Measurements from ENCODE around the gene SPCS2.

SPCS2 gene

GRCh38 chr11:74953451-74953850 lies 4.4 kb downstream of the SPCS2 start:
- Histone ChIP-seq H3K4me3 (ENCODE audit: insufficient read depth in 1 of 2, low read depth in 1 of 2, low read length in 2 of 2) (no peak overlapping the region), H3K9me3 (ENCODE audit: control insufficient read depth, low read length) (peaks cover 4% of the 10 kb centered on the region), H3K36me3 (ENCODE audit: control insufficient read depth in 1 of 2, insufficient read depth in 2 of 2, low read depth in 1 of 2, low read length in 2 of 2) (peaks cover 0 to 34% of the 10 kb centered on the region in 2 experiments)

DNA sequence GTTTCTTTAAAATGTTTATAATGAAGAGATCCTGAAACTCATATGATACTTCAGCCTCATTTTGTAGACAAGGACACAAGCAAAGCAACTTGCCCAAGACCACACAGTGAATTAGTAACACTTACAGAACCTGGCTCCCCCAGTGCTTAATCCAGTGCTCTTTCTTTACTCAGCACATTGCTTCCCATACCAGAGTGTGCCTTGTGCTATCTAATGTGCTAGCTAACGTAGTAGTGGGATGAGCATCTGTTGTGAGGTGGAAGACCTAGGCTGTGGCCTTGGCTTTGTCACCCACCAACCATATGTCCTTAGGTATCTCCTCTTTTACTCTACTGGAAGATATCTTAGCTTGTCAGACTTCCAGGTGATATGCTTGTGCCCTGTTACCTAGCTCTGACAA lies 5.1 kb downstream of the SPCS2 start:
- Histone ChIP-seq H3K4me2 (ENCODE audit: low read length, poor library complexity, severe bottlenecking) (no peak overlapping the region), H2AK5ac (ENCODE audit: low read length, severe bottlenecking) (no peak overlapping the region), H3K4me3 (ENCODE audit: insufficient read depth in 1 of 2, low read depth in 1 of 2, low read length in 2 of 2) (no peak overlapping the region), H2BK120ac (ENCODE audit: low read depth, low read length) (no peak overlapping the region), H2AFZ (ENCODE audit: low read depth, low read length) (no peak overlapping the region), H3K4me1 (ENCODE audit: control insufficient read depth, insufficient read depth, low read depth, low read length) (peaks cover 5% of the 10 kb centered on the region), H3K27ac (ENCODE audit: low read length, poor library complexity, severe bottlenecking) (no peak overlapping the region), H3K23ac (ENCODE audit: low read length in 2 of 2) (no peak overlapping the region), H2BK15ac (ENCODE audit: low read depth, poor library complexity, severe bottlenecking) (no peak overlapping the region), H3K4ac (ENCODE audit: low read depth in 1 of 2, low read length in 2 of 2) (no peak overlapping the region), H3K14ac (ENCODE audit: low read length in 2 of 2) (no peak overlapping the region), H3K9ac (ENCODE audit: low read length) (no peak overlapping the region), H2BK5ac (ENCODE audit: low read depth, low read length, poor library complexity, severe bottlenecking) (no peak overlapping the region), H2BK12ac (ENCODE audit: low read length in 2 of 2) (no peak overlapping the region), H3K18ac (ENCODE audit: low read depth in 1 of 2, low read length in 2 of 2) (no peak overlapping the region), H3K27me3 (ENCODE audit: control insufficient read depth in 1 of 2, insufficient read depth in 1 of 2, low read length in 2 of 2) (no peaks in the 10 kb centered on the region), H4K8ac (ENCODE audit: low read length) (no peak overlapping the region), H3K9me3 (ENCODE audit: control insufficient read depth, low read length) (peaks cover 4% of the 10 kb centered on the region), H3K36me3 (ENCODE audit: control insufficient read depth in 1 of 2, insufficient read depth in 2 of 2, low read depth in 1 of 2, low read length in 2 of 2) (peaks cover 0 to 37% of the 10 kb centered on the region in 2 experiments), H4K91ac (ENCODE audit: low read length) (no peak overlapping the region), H3K79me1 (replicated peaks; ENCODE audit: low read length, poor library complexity, severe bottlenecking) (no peaks in the 10 kb centered on the region)
- no CpG with 5 or more reads among the region's 1 CpG for WGBS
- no peak for DNase-seq

More at GRCh38 chr11:74953451-74953850, 4.4 kb downstream of the SPCS2 start:
- H3K4me1 ChIP-seq (ENCODE audit: control insufficient read depth, insufficient read depth, low read depth, low read length): peaks cover 5% of the 10 kb centered on the region
- H4K8ac ChIP-seq (ENCODE audit: low read length): no peak overlapping the region
- H2AK5ac ChIP-seq (ENCODE audit: low read length, severe bottlenecking): no peak overlapping the region
- H3K4me2 ChIP-seq (ENCODE audit: low read length, poor library complexity, severe bottlenecking): no peak overlapping the region
- H2BK15ac ChIP-seq (ENCODE audit: low read depth, poor library complexity, severe bottlenecking): no peak overlapping the region
- 100% methylated on average over 1 of the region's 5 CpGs for WGBS
- H3K14ac ChIP-seq (ENCODE audit: low read length in 2 of 2): no peak overlapping the region
- no peak overlapping the region for H3K23ac ChIP-seq (ENCODE audit: low read length in 2 of 2)
- DNase-seq: no peak
- no peaks in the 10 kb centered on the region for H3K27me3 ChIP-seq (ENCODE audit: control insufficient read depth in 1 of 2, insufficient read depth in 1 of 2, low read length in 2 of 2)
- no peak overlapping the region for H2BK5ac ChIP-seq (ENCODE audit: low read depth, low read length, poor library complexity, severe bottlenecking)
- no peak overlapping the region for H2BK120ac ChIP-seq (ENCODE audit: low read depth, low read length)
- H4K91ac ChIP-seq (ENCODE audit: low read length): no peak overlapping the region
- H3K79me1 ChIP-seq (replicated peaks; ENCODE audit: low read length, poor library complexity, severe bottlenecking): no peaks in the 10 kb centered on the region
- H2BK12ac ChIP-seq (ENCODE audit: low read length in 2 of 2): no peak overlapping the region
- H3K4ac ChIP-seq (ENCODE audit: low read depth in 1 of 2, low read length in 2 of 2): no peak overlapping the region
- H3K9ac ChIP-seq (ENCODE audit: low read length): no peak overlapping the region
- H3K27ac ChIP-seq (ENCODE audit: low read length, poor library complexity, severe bottlenecking): no peak overlapping the region
- H3K18ac ChIP-seq (ENCODE audit: low read depth in 1 of 2, low read length in 2 of 2): no peak overlapping the region
- H2AFZ ChIP-seq (ENCODE audit: low read depth, low read length): no peak overlapping the region

DNA sequence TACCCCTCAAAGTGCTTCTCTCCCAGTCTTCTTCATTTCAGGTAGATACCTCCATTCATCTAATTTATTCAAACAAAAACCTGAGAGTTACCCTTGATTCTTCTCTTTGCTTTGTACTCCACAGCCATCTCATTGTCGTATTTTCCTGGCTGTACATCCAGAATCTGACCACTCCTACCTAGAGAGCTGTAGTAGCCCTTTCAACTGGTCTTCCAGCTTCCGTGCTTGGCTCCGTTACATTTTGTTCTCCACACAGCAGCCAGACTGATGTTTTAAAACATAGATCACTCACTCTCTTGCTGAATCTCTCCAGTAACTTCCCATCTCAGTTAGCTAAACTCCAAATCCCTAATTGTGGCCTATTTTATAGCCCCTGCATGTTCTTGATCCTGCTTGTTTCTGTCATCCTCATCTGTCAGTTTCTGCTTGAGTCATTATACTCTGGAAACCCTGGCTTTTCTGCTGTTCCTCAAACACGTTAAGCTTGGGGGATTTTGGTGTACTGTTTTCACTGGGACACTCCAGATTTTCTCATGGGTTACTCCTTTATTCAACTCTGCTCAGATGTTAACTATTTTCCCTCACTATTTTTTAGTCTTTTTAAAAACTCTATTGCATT lies 7.4 kb downstream of the SPCS2 start:
- no peak overlapping the region for H3K4ac ChIP-seq (ENCODE audit: low read depth in 1 of 2, low read length in 2 of 2)
- WGBS: 52% methylated on average over 4 of the region's 4 CpGs

GRCh38 chr11:74957937-74958629 lies 9.0 kb downstream of the SPCS2 start:
- Histone ChIP-seq H3K14ac (ENCODE audit: low read length in 2 of 2) (no peak overlapping the region), H2AK5ac (ENCODE audit: low read length, severe bottlenecking) (no peak overlapping the region), H3K36me3 (ENCODE audit: control insufficient read depth in 1 of 2, insufficient read depth in 2 of 2, low read depth in 1 of 2, low read length in 2 of 2) (peaks cover 3 to 33% of the 10 kb centered on the region in 2 experiments), H3K9me3 (ENCODE audit: control insufficient read depth, low read length) (peaks cover 4% of the 10 kb centered on the region), H3K4me2 (ENCODE audit: low read length, poor library complexity, severe bottlenecking) (no peak overlapping the region), H3K9ac (ENCODE audit: low read length) (no peak overlapping the region), H3K4me1 (ENCODE audit: control insufficient read depth, insufficient read depth, low read depth, low read length) (peaks cover 2% of the 10 kb centered on the region), H2AFZ (ENCODE audit: low read depth, low read length) (no peak overlapping the region), H4K8ac (ENCODE audit: low read length) (no peak overlapping the region), H3K18ac (ENCODE audit: low read depth in 1 of 2, low read length in 2 of 2) (no peak overlapping the region), H3K4ac (ENCODE audit: low read depth in 1 of 2, low read length in 2 of 2) (no peak overlapping the region), H2BK120ac (ENCODE audit: low read depth, low read length) (no peak overlapping the region), H3K27ac (ENCODE audit: low read length, poor library complexity, severe bottlenecking) (no peak overlapping the region), H2BK15ac (ENCODE audit: low read depth, poor library complexity, severe bottlenecking) (no peak overlapping the region), H3K27me3 (ENCODE audit: control insufficient read depth in 1 of 2, insufficient read depth in 1 of 2, low read length in 2 of 2) (no peaks in the 10 kb centered on the region), H2BK5ac (ENCODE audit: low read depth, low read length, poor library complexity, severe bottlenecking) (no peak overlapping the region), H3K4me3 (ENCODE audit: insufficient read depth in 1 of 2, low read depth in 1 of 2, low read length in 2 of 2) (no peak overlapping the region), H4K91ac (ENCODE audit: low read length) (no peak overlapping the region), H2BK12ac (ENCODE audit: low read length in 2 of 2) (no peak overlapping the region), H3K23ac (ENCODE audit: low read length in 2 of 2) (no peak overlapping the region), H3K79me1 (replicated peaks; ENCODE audit: low read length, poor library complexity, severe bottlenecking) (no peaks in the 10 kb centered on the region)
- WGBS: 100% methylated on average over 1 of the region's 1 CpG
- no peak for DNase-seq

More for the DNA sequence above, 7.4 kb downstream of the SPCS2 start:
- Histone ChIP-seq H3K27ac (ENCODE audit: low read length, poor library complexity, severe bottlenecking) (no peak overlapping the region), H3K27me3 (ENCODE audit: control insufficient read depth in 1 of 2, insufficient read depth in 1 of 2, low read length in 2 of 2) (no peaks in the 10 kb centered on the region), H2AK5ac (ENCODE audit: low read length, severe bottlenecking) (no peak overlapping the region), H3K9ac (ENCODE audit: low read length) (peak overlapping the region; percentile 20), H3K14ac (ENCODE audit: low read length in 2 of 2) (no peak overlapping the region), H2BK120ac (ENCODE audit: low read depth, low read length) (no peak overlapping the region), H2BK15ac (ENCODE audit: low read depth, poor library complexity, severe bottlenecking) (no peak overlapping the region), H3K36me3 (ENCODE audit: control insufficient read depth in 1 of 2, insufficient read depth in 2 of 2, low read depth in 1 of 2, low read length in 2 of 2) (peaks cover 2 to 32% of the 10 kb centered on the region in 2 experiments), H3K9me3 (ENCODE audit: control insufficient read depth, low read length) (peaks cover 4% of the 10 kb centered on the region), H4K91ac (ENCODE audit: low read length) (no peak overlapping the region), H3K4me3 (ENCODE audit: insufficient read depth in 1 of 2, low read depth in 1 of 2, low read length in 2 of 2) (no peak overlapping the region), H4K8ac (ENCODE audit: low read length) (no peak overlapping the region), H2BK5ac (ENCODE audit: low read depth, low read length, poor library complexity, severe bottlenecking) (no peak overlapping the region), H3K4me2 (ENCODE audit: low read length, poor library complexity, severe bottlenecking) (no peak overlapping the region), H3K79me1 (replicated peaks; ENCODE audit: low read length, poor library complexity, severe bottlenecking) (no peaks in the 10 kb centered on the region), H3K23ac (ENCODE audit: low read length in 2 of 2) (no peak overlapping the region), H3K4me1 (ENCODE audit: control insufficient read depth, insufficient read depth, low read depth, low read length) (peaks cover 2% of the 10 kb centered on the region), H2BK12ac (ENCODE audit: low read length in 2 of 2) (no peak overlapping the region), H3K18ac (ENCODE audit: low read depth in 1 of 2, low read length in 2 of 2) (no peak overlapping the region), H2AFZ (ENCODE audit: low read depth, low read length) (no peak overlapping the region)
- DNase-seq: peak; percentile 46
